ENCODE results near the gene PAXIP1.
"Not testable (repeated sequence)": the region's sequence is repeated elsewhere in the genome, so short reads cannot be mapped to it uniquely, and the experiment has no call there.

Gene PAXIP1

DNA sequence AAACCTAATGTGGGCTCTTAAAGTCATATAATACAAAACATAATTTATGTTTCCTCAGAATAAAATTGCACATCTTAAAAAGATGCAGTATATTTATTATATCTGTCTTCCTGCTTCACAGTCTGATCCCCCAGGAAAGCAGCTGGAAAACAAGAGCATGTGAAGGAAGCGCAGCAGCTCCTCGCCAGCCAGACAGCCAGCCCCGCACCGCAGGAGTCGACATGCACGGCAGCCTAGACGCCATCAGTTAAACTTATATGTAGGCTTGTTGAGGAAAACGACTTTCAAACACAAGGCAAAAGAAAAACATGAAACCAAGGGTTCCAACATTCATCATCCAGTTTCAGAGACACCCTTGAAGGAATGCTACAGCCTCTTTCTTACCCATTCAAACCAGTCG is 59.0 kb downstream of the PAXIP1 start:
- DNase-seq (ENCODE audit: low spot score): no peak

DNA sequence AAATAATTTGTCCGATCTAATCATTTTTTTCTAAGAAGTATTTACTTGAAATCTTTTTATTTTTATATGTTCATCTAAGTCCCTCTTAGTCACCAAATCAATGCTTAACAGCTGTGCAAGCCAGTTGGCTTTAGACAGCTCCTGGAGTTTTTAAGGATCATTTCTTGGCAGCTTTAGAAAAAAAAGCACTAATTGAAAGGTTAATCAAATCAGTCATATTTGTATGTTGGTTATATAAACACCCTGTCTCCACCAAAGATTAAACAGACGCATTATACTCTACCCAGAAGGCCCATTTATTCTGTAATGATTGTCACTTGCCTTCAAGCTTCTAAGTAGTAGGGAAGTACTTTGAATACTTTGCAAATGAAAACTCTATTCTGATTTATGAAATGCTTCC is 60.2 kb downstream of the PAXIP1 start:
- no peak for DNase-seq (ENCODE audit: low spot score)

GRCh38 chr7:154937837-154938236 is 65.1 kb downstream of the PAXIP1 start:
- no peak for DNase-seq (ENCODE audit: low spot score)

DNA sequence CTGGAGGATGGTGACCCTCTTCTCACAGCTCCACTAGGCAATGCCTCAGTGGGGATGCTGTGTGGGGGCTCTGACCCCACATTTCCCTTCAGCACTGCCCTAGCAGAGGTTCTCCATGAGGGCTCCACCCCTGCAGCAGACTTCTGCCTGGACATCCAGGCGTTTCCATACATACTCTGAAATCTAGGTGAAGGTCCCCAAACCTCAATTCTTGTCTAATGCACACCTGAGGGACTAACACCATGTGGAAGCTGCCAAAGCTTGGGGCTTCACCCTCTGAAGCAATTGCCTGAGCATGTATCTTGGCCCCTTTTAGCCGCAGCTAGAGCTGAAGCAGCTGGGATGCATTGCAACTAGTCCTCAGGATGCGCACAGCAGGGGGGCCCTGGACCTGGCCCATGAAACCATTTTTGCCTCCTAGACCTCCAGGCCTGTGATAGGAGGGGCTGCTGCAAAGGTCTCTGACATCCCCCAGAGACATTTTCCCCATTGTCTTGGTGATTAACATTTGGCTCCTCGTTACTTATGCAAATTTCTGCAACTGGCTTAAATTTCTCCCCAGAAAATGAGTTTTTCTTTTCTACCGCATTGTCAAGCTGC is 68.5 kb downstream of the PAXIP1 start:
- not testable (repeated sequence) for DNase-seq (ENCODE audit: low spot score)

DNA sequence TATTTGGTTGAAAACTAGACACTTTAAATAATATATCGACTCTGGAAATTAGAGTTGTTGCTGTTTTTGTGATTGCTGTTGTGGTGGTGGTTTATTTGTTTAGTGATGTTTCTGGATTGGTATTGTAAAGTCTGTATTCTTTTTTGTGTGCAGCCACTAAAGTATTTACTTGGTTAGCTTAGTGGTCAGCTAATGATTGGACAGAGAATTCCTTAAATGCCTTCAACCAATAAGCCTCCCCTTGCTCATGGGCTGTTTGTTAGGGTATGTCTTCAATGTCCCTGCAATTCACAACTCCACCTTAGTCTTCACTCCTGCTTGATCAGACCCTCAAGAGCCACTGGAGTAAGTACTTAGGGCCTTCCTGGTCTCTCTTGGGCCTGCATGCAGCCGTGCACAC is 71.0 kb downstream of the PAXIP1 start:
- no peak for DNase-seq (ENCODE audit: low spot score)

GRCh38 chr7:154929006-154929726 is 73.8 kb downstream of the PAXIP1 start:
- no peak for DNase-seq (ENCODE audit: low spot score)

DNA sequence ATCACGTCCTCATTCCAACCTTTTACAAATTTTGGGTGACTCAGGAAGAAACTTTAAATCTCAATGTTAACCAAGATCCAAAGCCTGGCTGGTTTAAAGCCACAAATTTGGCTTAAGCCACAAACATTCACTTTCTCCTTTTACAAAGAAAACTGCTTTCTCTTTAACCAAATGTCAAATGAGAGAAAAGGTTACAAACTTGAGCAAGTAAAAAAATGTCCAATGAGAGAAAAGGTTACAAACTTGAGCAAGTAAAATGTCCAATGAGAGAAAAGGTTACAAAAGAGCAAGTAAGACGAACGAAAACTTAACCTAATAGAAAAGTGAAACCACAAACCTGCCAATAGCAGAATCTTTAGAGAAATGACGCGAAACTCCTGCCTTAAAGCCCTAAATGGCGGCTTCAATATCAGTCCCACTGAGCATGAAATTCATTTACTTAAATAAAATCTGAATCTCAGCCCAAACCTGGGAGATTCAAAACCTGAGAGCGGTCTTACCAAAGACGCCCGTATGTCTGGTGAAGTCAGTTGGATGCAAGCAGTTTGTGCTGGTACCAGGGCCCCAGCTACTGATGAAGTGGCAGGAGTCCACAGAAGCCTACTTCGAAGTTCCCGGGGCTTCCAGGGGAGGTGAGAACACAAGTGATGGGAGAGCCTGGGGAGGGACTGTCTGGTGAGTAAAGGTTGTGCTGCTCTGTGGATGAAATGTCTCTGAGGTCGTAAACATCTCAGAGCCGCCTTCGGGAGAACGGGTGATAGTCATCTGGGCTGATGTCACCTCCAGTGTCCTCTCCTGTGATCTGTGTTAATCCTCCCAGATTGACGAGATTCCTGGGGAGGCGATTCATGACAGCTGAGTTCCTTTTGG is 74.6 kb downstream of the PAXIP1 start:
- peak; percentile 69 for DNase-seq (ENCODE audit: low spot score)

DNA sequence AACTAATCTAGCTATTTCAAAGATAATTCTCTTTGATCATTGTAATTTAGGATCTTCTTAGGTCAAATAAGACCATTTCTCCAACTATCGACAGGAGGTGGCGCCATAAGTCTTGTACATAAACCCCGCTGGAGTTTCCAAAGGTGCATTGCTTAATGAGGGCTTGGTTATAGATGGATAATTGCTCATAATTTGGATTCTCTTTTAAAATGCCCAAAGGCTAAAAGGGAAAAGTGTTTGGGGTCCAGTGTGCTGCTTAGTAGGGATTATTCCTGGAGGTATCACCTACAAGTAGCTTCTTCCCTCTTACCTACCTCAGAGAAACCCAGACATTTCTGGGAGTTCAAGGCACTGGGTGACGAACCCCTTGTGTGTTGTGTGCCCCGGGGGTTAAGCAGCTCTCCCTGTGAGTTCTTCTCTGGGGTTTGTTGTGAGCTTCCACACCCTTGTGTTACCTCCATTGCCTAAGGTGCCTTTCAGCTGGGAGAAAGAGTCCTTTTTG is 75.2 kb downstream of the PAXIP1 start:
- peak; percentile 94 for DNase-seq (ENCODE audit: low spot score)

- not testable (repeated sequence) for DNase-seq (ENCODE audit: low spot score)
Observed at GRCh38 chr7:154922472-154922871, 80.5 kb downstream of the PAXIP1 start.

DNA sequence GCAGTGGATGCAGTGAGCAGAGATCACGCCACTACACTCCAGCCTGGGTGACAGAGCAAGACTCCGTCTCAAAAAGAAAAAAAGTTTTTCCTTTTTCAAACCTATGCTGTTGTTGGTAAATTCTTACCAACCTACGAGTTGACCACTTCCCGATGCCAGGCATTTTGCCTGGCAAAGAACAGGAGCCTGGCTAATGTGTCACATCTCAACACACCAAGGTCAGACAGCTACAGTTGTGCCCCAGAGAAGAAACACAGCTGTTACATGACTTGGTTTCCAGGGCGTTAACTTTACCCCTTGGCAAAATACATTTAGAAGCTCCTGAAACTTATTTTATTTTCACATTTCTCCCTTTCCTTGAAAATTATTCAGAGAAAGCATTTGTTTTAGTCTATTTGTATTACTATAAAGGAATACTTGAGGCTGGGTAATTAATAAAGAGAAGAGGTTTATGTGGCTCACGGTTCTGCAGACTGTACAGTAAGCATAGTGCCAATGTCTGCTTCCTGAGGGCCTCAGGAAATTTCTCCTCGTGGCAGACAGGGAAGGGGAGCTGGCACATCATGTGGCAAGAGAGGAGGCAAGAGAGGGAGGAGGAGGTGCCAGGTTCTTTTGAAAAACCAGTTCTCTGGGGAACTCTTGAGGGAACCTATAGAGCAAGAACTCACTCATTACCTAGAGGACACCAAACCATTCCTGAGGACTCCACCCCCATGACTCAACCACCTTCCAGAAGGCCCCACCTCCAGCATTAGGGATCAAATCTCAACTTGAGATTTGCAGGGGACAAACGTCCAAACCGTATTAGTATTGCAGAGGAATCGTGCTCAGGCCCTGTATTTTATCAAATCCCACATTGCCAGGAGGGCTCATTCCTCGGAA is 83.3 kb downstream of the PAXIP1 start:
- no peak for DNase-seq (ENCODE audit: low spot score)

DNA sequence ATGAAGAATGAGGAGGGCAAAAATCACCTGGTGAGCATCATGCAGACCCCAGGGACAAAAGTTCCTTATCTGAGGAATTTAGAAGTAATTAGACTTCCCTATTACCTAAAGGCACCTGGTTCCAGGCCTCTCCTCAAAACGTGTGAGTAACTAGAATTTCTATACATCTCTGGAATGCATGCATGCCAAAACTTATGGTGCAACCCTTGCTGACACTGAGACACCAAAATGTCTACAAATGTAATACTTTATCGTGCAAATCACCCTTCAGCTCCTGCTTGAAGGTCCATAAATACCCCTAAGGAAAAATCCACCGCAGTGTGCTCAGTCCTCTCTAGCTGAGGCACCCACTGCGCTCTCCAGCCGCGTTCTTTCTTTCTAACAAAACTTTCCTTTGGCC is 84.2 kb downstream of the PAXIP1 start:
- no peak for DNase-seq (ENCODE audit: low spot score)

- no peak for DNase-seq (ENCODE audit: low spot score)
Observed at GRCh38 chr7:154918266-154918665, 84.7 kb downstream of the PAXIP1 start.

DNA sequence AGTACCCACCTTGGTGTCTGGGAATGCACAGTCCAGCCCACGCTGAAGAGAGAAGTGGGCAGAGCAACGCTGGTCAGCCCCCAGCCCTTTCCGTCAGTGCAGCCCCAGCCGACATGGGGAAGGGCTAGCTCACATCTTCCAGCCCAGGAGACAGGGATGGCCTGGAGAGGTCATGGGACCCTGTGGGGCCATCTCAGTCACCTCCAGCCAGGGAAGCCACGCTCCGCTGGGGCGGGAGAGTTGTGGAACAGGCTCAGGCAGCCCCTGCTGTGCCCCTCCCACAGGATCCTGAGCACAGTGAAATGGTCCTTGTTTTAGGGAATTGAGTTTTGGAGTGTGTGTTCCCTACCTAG is 85.1 kb downstream of the PAXIP1 start:
- DNase-seq (ENCODE audit: low spot score): no peak

- DNase-seq (ENCODE audit: low spot score): no peak
Observed at GRCh38 chr7:154916856-154917807, 85.8 kb downstream of the PAXIP1 start.

GRCh38 chr7:154916381-154916780 is 86.5 kb downstream of the PAXIP1 start:
- DNase-seq (ENCODE audit: low spot score): no peak

DNA sequence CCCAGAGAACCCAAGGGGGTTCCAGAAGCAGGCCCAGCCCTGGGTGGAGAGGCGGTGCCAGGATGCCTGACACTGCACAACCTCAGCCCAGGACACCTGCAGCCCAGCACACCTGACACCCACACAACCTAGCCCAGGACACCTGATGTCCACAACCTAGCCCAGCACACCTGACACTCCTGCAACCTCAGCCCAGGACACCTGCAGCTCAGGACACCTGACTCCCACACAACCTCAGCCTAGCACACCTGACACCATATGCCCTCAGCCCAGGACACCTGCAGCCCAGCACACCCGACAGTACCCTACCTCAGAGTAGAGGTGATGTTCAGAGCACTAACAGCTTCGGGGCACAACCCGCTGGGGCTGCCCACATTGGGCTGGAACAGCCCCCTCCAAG is 87.3 kb downstream of the PAXIP1 start:
- DNase-seq (ENCODE audit: low spot score): no peak

DNA sequence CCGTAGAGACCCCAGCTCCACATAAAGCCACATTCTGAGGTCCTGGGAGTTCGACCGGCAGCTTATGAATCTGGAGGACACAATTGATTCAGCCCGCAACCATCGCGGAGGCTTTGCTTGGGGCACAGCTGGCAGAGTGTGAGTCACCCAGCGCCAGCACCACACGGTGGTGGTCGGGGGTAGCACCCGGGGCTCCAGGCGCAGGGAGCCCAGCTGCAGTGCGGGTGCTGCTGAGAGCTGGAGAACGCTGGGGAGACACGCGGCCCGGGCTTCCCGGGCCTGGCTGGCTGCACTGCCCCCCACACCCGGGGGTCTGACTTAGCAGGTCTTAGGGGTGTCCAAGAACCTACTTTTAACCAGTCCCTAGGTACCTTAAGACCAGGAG is 87.9 kb downstream of the PAXIP1 start:
- DNase-seq (ENCODE audit: low spot score): no peak

DNA sequence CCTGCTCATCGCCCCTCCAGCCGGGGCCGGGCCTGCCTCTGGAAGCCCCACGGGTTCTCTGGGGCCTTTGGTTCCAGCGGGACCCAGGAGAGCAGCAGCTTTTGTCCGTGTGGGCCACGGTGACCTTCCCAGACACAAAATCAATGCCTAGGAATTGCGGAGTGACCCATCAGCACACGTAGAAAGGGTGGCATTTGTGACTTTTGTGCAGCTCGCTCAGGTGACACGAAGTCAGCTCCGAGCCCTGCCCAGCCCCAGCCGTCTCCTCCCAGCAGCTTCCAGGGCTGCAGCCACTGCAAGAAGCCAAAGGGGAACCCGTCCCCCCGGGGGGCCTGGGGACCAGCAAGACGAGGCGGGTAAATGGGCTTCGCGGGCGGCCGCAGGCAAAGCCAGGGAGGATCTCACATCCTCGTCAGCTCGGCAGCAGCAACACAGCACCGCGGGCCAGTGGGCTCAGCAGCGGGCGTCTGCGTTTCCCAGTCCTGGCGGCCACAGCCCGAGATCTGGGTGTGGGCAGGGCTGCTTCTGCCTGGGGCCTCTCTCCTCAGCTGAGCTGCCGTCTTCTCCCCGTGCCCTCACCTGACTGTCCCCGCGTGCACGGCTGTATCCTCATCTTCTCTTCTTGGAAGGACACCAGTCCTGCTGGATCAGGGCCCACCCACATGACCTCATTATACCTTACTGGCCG is 88.5 kb downstream of the PAXIP1 start:
- DNase-seq (ENCODE audit: low spot score): no peak

- peak; percentile 81 for DNase-seq (ENCODE audit: low spot score)
Observed at GRCh38 chr7:154913638-154914307, 89.2 kb downstream of the PAXIP1 start.
